ENCODE measurements around the gene ADA.
"Not testable (repeated sequence)": the region's sequence is repeated elsewhere in the genome, so short reads cannot be mapped to it uniquely, and the experiment has no call there.

The ADA gene

GRCh38 chr20:44658810-44659209 is 7.3 kb upstream of the ADA start:
- TF ChIP-seq, protein P1, sequence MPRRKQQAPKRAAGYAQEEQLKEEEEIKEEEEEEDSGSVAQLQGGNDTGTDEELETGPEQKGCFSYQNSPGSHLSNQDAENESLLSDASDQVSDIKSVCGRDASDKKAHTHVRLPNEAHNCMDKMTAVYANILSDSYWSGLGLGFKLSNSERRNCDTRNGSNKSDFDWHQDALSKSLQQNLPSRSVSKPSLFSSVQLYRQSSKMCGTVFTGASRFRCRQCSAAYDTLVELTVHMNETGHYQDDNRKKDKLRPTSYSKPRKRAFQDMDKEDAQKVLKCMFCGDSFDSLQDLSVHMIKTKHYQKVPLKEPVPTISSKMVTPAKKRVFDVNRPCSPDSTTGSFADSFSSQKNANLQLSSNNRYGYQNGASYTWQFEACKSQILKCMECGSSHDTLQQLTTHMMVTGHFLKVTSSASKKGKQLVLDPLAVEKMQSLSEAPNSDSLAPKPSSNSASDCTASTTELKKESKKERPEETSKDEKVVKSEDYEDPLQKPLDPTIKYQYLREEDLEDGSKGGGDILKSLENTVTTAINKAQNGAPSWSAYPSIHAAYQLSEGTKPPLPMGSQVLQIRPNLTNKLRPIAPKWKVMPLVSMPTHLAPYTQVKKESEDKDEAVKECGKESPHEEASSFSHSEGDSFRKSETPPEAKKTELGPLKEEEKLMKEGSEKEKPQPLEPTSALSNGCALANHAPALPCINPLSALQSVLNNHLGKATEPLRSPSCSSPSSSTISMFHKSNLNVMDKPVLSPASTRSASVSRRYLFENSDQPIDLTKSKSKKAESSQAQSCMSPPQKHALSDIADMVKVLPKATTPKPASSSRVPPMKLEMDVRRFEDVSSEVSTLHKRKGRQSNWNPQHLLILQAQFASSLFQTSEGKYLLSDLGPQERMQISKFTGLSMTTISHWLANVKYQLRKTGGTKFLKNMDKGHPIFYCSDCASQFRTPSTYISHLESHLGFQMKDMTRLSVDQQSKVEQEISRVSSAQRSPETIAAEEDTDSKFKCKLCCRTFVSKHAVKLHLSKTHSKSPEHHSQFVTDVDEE (CRISPR knock-in tag; IDR thresholded peaks at IDR 0.05), result no peak
- TF ChIP-seq, protein P2, sequence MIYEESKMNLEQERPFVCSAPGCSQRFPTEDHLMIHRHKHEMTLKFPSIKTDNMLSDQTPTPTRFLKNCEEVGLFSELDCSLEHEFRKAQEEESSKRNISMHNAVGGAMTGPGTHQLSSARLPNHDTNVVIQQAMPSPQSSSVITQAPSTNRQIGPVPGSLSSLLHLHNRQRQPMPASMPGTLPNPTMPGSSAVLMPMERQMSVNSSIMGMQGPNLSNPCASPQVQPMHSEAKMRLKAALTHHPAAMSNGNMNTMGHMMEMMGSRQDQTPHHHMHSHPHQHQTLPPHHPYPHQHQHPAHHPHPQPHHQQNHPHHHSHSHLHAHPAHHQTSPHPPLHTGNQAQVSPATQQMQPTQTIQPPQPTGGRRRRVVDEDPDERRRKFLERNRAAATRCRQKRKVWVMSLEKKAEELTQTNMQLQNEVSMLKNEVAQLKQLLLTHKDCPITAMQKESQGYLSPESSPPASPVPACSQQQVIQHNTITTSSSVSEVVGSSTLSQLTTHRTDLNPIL (CRISPR knock-in tag; IDR thresholded peaks at IDR 0.05; ENCODE audit: low read depth), result no peak
- no peak for TF ChIP-seq TCF4 (CRISPR knock-in tag; IDR thresholded peaks at IDR 0.05; ENCODE audit: borderline replicate concordance)
- TF ChIP-seq OSR1 (CRISPR knock-in tag; IDR thresholded peaks at IDR 0.05), result no peak
- TF ChIP-seq ESRRG (CRISPR knock-in tag; IDR thresholded peaks at IDR 0.05), result no peak
- no peak for TF ChIP-seq RARB (CRISPR knock-in tag; IDR thresholded peaks at IDR 0.05)
- no peak for TF ChIP-seq SNAI2 (CRISPR knock-in tag; IDR thresholded peaks at IDR 0.05)
- no peak for TF ChIP-seq ZFP30 (CRISPR knock-in tag; IDR thresholded peaks at IDR 0.05)
- no peak for TF ChIP-seq POU6F1 (CRISPR knock-in tag; IDR thresholded peaks at IDR 0.05; ENCODE audit: borderline replicate concordance, low read depth)
- no peak for ATAC-seq

DNA sequence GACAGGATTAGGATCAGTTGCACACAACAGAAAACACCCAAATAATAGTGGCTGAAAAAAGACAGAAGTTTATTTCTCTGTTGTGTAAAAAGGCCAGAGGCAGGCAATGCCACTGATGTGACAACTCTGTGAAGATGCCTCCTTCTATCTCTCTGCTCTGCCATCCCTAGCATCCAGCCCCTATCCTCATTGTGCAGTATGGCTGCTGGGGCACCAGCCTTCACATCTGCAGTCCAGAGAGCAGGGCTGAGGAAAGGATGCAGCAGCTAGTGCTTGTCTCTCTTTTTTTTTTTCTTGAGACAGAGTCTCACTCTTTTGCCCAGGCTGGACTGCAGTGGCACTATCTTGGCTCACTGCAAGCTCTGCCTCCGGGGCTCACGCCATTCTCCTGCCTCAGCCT is 6.4 kb upstream of the ADA start:
- TF ChIP-seq PPARA (CRISPR knock-in tag; IDR thresholded peaks at IDR 0.05; ENCODE audit: borderline replicate concordance) (no peak), SNAI2 (CRISPR knock-in tag; IDR thresholded peaks at IDR 0.05) (no peak), ZNF70 (CRISPR knock-in tag; IDR thresholded peaks at IDR 0.05) (no peak), ZNF565 (CRISPR knock-in tag; conservative IDR thresholded peaks at IDR 0.05; ENCODE audit: low read depth) (no peak), BACH2 (CRISPR knock-in tag; IDR thresholded peaks at IDR 0.05; ENCODE audit: borderline replicate concordance) (no peak), OSR1 (CRISPR knock-in tag; IDR thresholded peaks at IDR 0.05) (no peak)
- no peak for ATAC-seq

DNA sequence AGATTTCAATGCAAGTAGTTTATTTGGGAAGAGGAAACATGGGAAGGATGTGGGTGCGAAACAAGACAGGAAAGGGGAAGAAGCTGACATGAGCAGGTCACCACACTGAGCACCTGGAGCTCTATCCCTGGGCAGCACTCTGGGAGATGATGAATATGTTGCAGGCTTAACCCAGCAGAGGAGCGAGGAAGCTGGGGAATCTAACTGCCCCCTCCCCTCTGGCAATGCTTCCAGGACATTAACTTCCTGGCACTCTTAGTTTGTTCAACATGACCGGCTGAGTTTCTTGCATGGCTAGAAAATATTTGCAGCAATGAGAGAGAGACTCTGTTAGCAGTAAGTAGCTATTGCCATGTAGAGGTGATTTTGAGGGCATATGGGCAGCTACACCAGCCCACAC is 4.9 kb upstream of the ADA start:
- no peak for ATAC-seq
- TF ChIP-seq RARB (CRISPR knock-in tag; IDR thresholded peaks at IDR 0.05) (no peak), PPARA (CRISPR knock-in tag; IDR thresholded peaks at IDR 0.05; ENCODE audit: borderline replicate concordance) (no peak), ZNF8 (CRISPR knock-in tag; IDR thresholded peaks at IDR 0.05) (no peak), ZNF565 (CRISPR knock-in tag; conservative IDR thresholded peaks at IDR 0.05; ENCODE audit: low read depth) (no peak), CSDC2 (CRISPR knock-in tag; IDR thresholded peaks at IDR 0.05) (no peak), POU6F1 (CRISPR knock-in tag; IDR thresholded peaks at IDR 0.05; ENCODE audit: borderline replicate concordance, low read depth) (no peak), TCF4 (CRISPR knock-in tag; IDR thresholded peaks at IDR 0.05; ENCODE audit: borderline replicate concordance) (no peak), ZNF70 (CRISPR knock-in tag; IDR thresholded peaks at IDR 0.05) (no peak), ARNTL (CRISPR knock-in tag; IDR thresholded peaks at IDR 0.05; ENCODE audit: borderline replicate concordance, low read depth) (no peak), SNAI2 (CRISPR knock-in tag; IDR thresholded peaks at IDR 0.05) (no peak), GLIS3 (CRISPR knock-in tag; IDR thresholded peaks at IDR 0.05) (no peak), BACH2 (CRISPR knock-in tag; IDR thresholded peaks at IDR 0.05; ENCODE audit: borderline replicate concordance) (no peak), ESRRG (CRISPR knock-in tag; IDR thresholded peaks at IDR 0.05) (no peak)
- TF ChIP-seq, protein P1 (CRISPR knock-in tag; IDR thresholded peaks at IDR 0.05), result no peak

DNA sequence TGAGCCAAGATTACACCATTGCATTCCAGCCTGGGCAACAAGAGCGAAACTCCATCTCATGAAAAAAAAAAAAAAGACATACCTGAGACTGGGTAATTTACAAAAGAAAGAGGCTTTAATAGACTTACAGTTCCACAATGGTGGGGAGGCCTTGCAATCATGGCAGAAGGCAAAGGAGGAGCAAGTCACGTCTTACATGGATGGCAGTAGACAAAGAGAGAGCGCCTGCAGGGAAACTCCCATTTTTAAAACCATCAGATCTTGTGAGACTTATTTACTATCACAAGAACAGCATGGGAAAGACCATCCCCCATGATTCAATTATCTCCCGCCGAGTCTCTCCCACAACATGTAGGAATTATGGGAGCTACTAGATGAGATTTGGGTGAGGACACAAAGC is 2.7 kb upstream of the ADA start:
- ATAC-seq, result not testable (repeated sequence)

All from SK-N-SH treated with all-trans-retinoic acid at 6 μM for 48 hours (cell line).